ENCODE data around the gene C1orf198.
"Not testable (repeated sequence)": the region's sequence is repeated elsewhere in the genome, so short reads cannot be mapped to it uniquely, and the experiment has no call there.

C1orf198 gene

GRCh38 chr1:230861489-230861888 is 6.8 kb downstream of the C1orf198 start:
- in situ Hi-C loops (cut with MboI; ENCODE audit: low sequenced_read_pairs), result no loop called here

GRCh38 chr1:230860617-230861384 is 7.5 kb downstream of the C1orf198 start:
- in situ Hi-C loops (cut with MboI; ENCODE audit: low sequenced_read_pairs), result no loop called here

- in situ Hi-C loops (cut with MboI; ENCODE audit: low sequenced_read_pairs), result no loop called here
These were observed 9.2 kb downstream of the C1orf198 start for GRCh38 chr1:230858918-230859729.

- in situ Hi-C loops (cut with MboI; ENCODE audit: low sequenced_read_pairs), result no loop called here
These were observed 10.0 kb downstream of the C1orf198 start for GRCh38 chr1:230858236-230858820.

- in situ Hi-C loops (cut with MboI; ENCODE audit: low sequenced_read_pairs), result no loop called here
These were observed 10.5 kb downstream of the C1orf198 start for GRCh38 chr1:230857822-230858221.

GRCh38 chr1:230857077-230857476 is 11.2 kb downstream of the C1orf198 start:
- in situ Hi-C loops (cut with MboI; ENCODE audit: low sequenced_read_pairs), result no loop called here

- in situ Hi-C loops (cut with MboI; ENCODE audit: low sequenced_read_pairs), result no loop called here
These were observed 12.4 kb downstream of the C1orf198 start for GRCh38 chr1:230855886-230856285.

GRCh38 chr1:230854423-230854822 is 13.9 kb downstream of the C1orf198 start:
- in situ Hi-C loops (cut with MboI; ENCODE audit: low sequenced_read_pairs), result no loop called here

- in situ Hi-C loops (cut with MboI; ENCODE audit: low sequenced_read_pairs), result no loop called here
These were observed 14.6 kb downstream of the C1orf198 start for GRCh38 chr1:230853731-230854130.

- in situ Hi-C loops (cut with MboI; ENCODE audit: low sequenced_read_pairs), result no loop called here
These were observed 15.4 kb downstream of the C1orf198 start for GRCh38 chr1:230852959-230853358.

GRCh38 chr1:230851291-230851691 is 17.0 kb downstream of the C1orf198 start:
- in situ Hi-C loops (cut with MboI; ENCODE audit: low sequenced_read_pairs), result no loop called here

GRCh38 chr1:230850547-230850946 is 17.8 kb downstream of the C1orf198 start:
- in situ Hi-C loops (cut with MboI; ENCODE audit: low sequenced_read_pairs), result no loop called here

GRCh38 chr1:230849451-230850224 is 18.7 kb downstream of the C1orf198 start:
- in situ Hi-C loops (cut with MboI; ENCODE audit: low sequenced_read_pairs), result no loop called here

GRCh38 chr1:230848235-230848634 is 20.1 kb downstream of the C1orf198 start:
- in situ Hi-C loops (cut with MboI; ENCODE audit: low sequenced_read_pairs), result no loop called here

- in situ Hi-C loops (cut with MboI; ENCODE audit: low sequenced_read_pairs), result not testable (repeated sequence)
These were observed 23.1 kb downstream of the C1orf198 start for GRCh38 chr1:230845184-230845583.

GRCh38 chr1:230844561-230844960 is 23.8 kb downstream of the C1orf198 start:
- in situ Hi-C loops (cut with MboI; ENCODE audit: low sequenced_read_pairs), result no loop called here

- in situ Hi-C loops (cut with MboI; ENCODE audit: low sequenced_read_pairs), result no loop called here
These were observed 24.6 kb downstream of the C1orf198 start for GRCh38 chr1:230843503-230844309.

GRCh38 chr1:230842801-230843200 is 25.5 kb downstream of the C1orf198 start:
- in situ Hi-C loops (cut with MboI; ENCODE audit: low sequenced_read_pairs), result no loop called here

GRCh38 chr1:230839173-230839572 is 29.1 kb downstream of the C1orf198 start:
- in situ Hi-C loops (cut with MboI; ENCODE audit: low sequenced_read_pairs), result no loop called here

- in situ Hi-C loops (cut with MboI; ENCODE audit: low sequenced_read_pairs), result no loop called here
These were observed 31.5 kb downstream of the C1orf198 start for GRCh38 chr1:230836793-230837192.

Data from HL-60/S4 treated with retinoic acid at 250 ng/mL for 4 days and 3 days (cell line).